ENCODE results near the gene PDPK1. TPM values are rescaled to one million over a fixed set of nuclear protein-coding genes. Genes with fewer than 3 reads are reported as not detected.
"Not testable (repeated sequence)": the region's sequence is repeated elsewhere in the genome, so short reads cannot be mapped to it uniquely, and the experiment has no call there.

PDPK1 gene
- total and polyA plus RNA-seq, 4 donors, result 12.1 to 28.1 (median 18.2) TPM

DNA sequence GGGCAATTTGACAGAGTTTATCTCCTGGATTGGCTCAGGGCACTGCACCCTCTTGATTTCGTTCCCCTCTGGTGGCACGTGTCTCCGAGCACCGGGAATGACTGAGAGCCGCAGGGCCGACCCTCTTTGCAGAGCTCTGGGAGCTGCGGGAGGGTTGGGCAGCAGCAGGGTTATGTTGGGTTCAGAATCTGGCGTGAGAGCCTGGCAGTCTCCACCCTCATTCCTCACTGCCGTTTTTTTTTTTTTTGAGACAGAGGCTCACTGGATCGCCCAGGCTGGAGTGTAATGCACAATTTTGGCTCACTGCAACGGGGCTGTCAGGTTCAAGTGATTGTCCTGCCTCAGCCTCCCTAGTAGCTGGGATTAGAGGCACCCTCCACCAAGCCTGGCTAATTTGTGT is 71.5 kb downstream of the PDPK1 start:
- WGBS, result 67% methylated on average over 4 of the region's 11 CpGs
- not testable (repeated sequence) for H3K9me3 ChIP-seq (ENCODE audit: control insufficient read depth in 4 of 4, low read length in 3 of 4); H3K27ac ChIP-seq (ENCODE audit: low read depth in 1 of 2, low read length in 2 of 2); H3K4me1 ChIP-seq (ENCODE audit: control insufficient read depth in 4 of 4, insufficient read depth in 4 of 4, low read length in 3 of 4); H3K4me3 ChIP-seq (ENCODE audit: low read depth in 1 of 3, low read length in 3 of 3); H3K9ac ChIP-seq (ENCODE audit: low read depth in 1 of 2, low read length in 2 of 2); H3K27me3 ChIP-seq (ENCODE audit: control insufficient read depth in 4 of 4, insufficient read depth in 4 of 4, low read length in 3 of 4); DNase-seq (ENCODE audit: low spot score)
- peaks cover 3 to 14% (median 6%) of the 10 kb centered on the region in 4 donors for H3K36me3 ChIP-seq (ENCODE audit: control insufficient read depth in 4 of 4, insufficient read depth in 3 of 4, low read depth in 1 of 4, low read length in 3 of 4)

- DNase-seq (ENCODE audit: low spot score), result no peak
- 95% methylated on average over 12 of the region's 12 CpGs for WGBS
Measured at GRCh38 chr16:2609827-2610470, 72.1 kb downstream of the PDPK1 start.

GRCh38 chr16:2610781-2611498 is 73.1 kb downstream of the PDPK1 start:
- Histone ChIP-seq H3K4me1 (ENCODE audit: control insufficient read depth in 4 of 4, insufficient read depth in 4 of 4, low read length in 3 of 4) (no peaks in the 10 kb centered on the region), H3K9me3 (ENCODE audit: control insufficient read depth in 4 of 4, low read length in 3 of 4) (no peaks in the 10 kb centered on the region), H3K27me3 (ENCODE audit: control insufficient read depth in 4 of 4, insufficient read depth in 4 of 4, low read length in 3 of 4) (no peaks in the 10 kb centered on the region), H3K36me3 (ENCODE audit: control insufficient read depth in 4 of 4, insufficient read depth in 3 of 4, low read depth in 1 of 4, low read length in 3 of 4) (peaks cover 4 to 18% (median 8%) of the 10 kb centered on the region in 4 donors), H3K4me3 (ENCODE audit: low read depth in 1 of 3, low read length in 3 of 3) (no peak overlapping the region), H3K27ac (ENCODE audit: low read depth in 1 of 2, low read length in 2 of 2) (no peak overlapping the region), H3K9ac (ENCODE audit: low read depth in 1 of 2, low read length in 2 of 2) (no peak overlapping the region)
- no peak for DNase-seq (ENCODE audit: low spot score)
- TF ChIP-seq HNF4A (conservative IDR thresholded peaks at IDR 0.05) (no peak), FOXA1 (IDR thresholded peaks at IDR 0.05) (no peak), NR2F2 (IDR thresholded peaks at IDR 0.05) (no peak), YY1 (IDR thresholded peaks at IDR 0.05) (no peak)
- TF ChIP-seq, protein P1, sequence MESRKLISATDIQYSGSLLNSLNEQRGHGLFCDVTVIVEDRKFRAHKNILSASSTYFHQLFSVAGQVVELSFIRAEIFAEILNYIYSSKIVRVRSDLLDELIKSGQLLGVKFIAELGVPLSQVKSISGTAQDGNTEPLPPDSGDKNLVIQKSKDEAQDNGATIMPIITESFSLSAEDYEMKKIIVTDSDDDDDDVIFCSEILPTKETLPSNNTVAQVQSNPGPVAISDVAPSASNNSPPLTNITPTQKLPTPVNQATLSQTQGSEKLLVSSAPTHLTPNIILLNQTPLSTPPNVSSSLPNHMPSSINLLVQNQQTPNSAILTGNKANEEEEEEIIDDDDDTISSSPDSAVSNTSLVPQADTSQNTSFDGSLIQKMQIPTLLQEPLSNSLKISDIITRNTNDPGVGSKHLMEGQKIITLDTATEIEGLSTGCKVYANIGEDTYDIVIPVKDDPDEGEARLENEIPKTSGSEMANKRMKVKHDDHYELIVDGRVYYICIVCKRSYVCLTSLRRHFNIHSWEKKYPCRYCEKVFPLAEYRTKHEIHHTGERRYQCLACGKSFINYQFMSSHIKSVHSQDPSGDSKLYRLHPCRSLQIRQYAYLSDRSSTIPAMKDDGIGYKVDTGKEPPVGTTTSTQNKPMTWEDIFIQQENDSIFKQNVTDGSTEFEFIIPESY (IDR thresholded peaks at IDR 0.05), result no peak
- 94% methylated on average over 29 of the region's 29 CpGs for WGBS

More at GRCh38 chr16:2609827-2610470, 72.1 kb downstream of the PDPK1 start:
- TF ChIP-seq NR2F2 (IDR thresholded peaks at IDR 0.05) (no peak), RXRA (IDR thresholded peaks at IDR 0.05) (no peak), ATF3 (IDR thresholded peaks at IDR 0.05) (no peak)
- TF ChIP-seq, protein P2, sequence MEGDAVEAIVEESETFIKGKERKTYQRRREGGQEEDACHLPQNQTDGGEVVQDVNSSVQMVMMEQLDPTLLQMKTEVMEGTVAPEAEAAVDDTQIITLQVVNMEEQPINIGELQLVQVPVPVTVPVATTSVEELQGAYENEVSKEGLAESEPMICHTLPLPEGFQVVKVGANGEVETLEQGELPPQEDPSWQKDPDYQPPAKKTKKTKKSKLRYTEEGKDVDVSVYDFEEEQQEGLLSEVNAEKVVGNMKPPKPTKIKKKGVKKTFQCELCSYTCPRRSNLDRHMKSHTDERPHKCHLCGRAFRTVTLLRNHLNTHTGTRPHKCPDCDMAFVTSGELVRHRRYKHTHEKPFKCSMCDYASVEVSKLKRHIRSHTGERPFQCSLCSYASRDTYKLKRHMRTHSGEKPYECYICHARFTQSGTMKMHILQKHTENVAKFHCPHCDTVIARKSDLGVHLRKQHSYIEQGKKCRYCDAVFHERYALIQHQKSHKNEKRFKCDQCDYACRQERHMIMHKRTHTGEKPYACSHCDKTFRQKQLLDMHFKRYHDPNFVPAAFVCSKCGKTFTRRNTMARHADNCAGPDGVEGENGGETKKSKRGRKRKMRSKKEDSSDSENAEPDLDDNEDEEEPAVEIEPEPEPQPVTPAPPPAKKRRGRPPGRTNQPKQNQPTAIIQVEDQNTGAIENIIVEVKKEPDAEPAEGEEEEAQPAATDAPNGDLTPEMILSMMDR (IDR thresholded peaks at IDR 0.05; ENCODE audit: low read depth, low read length, missing input control), result no peak
- TF ChIP-seq, protein P1 (IDR thresholded peaks at IDR 0.05), result no peak
- Histone ChIP-seq H3K27me3 (ENCODE audit: control insufficient read depth in 4 of 4, insufficient read depth in 4 of 4, low read length in 3 of 4) (no peaks in the 10 kb centered on the region), H3K36me3 (ENCODE audit: control insufficient read depth in 4 of 4, insufficient read depth in 3 of 4, low read depth in 1 of 4, low read length in 3 of 4) (peaks cover 4 to 17% (median 7%) of the 10 kb centered on the region in 4 donors), H3K4me3 (ENCODE audit: low read depth in 1 of 3, low read length in 3 of 3) (no peak overlapping the region), H3K27ac (ENCODE audit: low read depth in 1 of 2, low read length in 2 of 2) (no peak overlapping the region), H3K9ac (ENCODE audit: low read depth in 1 of 2, low read length in 2 of 2) (no peak overlapping the region), H3K9me3 (ENCODE audit: control insufficient read depth in 4 of 4, low read length in 3 of 4) (no peaks in the 10 kb centered on the region), H3K4me1 (ENCODE audit: control insufficient read depth in 4 of 4, insufficient read depth in 4 of 4, low read length in 3 of 4) (peaks cover 0 to 2% (median 0%) of the 10 kb centered on the region in 4 donors)
